ENCODE results near the gene CD22.
"Not testable (repeated sequence)": the region's sequence is repeated elsewhere in the genome, so short reads cannot be mapped to it uniquely, and the experiment has no call there.

CD22 gene

DNA sequence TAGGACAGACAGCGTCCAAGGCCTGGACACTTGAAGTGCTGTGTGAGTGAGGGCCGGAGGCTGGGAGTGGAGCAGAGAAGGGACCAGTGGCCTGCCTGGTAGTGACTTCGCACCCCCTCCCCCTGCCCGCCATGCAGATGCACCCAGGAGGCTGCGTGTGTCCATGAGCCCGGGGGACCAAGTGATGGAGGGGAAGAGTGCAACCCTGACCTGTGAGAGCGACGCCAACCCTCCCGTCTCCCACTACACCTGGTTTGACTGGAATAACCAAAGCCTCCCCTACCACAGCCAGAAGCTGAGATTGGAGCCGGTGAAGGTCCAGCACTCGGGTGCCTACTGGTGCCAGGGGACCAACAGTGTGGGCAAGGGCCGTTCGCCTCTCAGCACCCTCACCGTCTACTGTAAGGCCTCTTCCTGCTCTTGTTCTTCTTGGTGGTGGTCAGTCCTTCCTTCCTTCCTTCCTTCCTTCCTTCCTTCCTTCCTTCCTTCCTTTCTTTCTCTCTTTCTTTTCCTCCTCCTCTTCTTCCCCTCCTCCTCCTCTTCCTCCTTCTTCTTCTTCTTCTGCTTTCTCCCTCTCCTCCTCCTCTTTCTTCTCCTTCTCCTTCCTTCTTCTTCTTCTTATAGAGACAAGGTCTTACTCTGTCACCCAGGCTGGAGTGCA is 12.7 kb downstream of the CD22 start:
- DNase-seq (ENCODE audit: low read depth), result no peak

GRCh38 chr19:35342430-35342829 is 13.4 kb downstream of the CD22 start:
- no peak for DNase-seq (ENCODE audit: low read depth)

- DNase-seq (ENCODE audit: low read depth), result no peak
Observed at GRCh38 chr19:35344511-35345031, 15.6 kb downstream of the CD22 start.

- DNase-seq (ENCODE audit: low read depth), result no peak
Observed at GRCh38 chr19:35345671-35346111, 16.7 kb downstream of the CD22 start.

DNA sequence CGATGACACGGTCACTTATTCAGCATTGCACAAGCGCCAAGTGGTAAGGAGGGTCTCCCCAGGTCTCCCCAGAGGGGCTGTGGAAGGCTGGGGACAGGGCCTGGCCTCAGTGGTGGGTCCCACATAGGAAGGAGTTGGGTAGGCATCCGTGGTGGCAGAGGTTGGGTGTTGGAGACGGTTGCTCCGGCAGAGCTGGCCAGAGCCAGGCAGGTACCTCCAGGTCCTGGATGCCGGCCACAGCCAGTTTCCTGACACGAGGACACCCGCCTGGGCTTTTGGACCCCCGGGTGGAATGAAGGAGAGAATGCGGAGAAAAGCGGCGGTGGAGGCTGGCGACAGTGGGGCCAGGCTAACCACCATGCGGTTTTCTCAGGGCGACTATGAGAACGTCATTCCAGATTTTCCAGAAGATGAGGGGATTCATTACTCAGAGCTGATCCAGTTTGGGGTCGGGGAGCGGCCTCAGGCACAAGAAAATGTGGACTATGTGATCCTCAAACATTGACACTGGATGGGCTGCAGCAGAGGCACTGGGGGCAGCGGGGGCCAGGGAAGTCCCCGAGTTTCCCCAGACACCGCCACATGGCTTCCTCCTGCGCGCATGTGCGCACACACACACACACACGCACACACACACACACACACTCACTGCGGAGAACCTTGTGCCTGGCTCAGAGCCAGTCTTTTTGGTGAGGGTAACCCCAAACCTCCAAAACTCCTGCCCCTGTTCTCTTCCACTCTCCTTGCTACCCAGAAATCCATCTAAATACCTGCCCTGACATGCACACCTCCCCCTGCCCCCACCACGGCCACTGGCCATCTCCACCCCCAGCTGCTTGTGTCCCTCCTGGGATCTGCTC is 17.4 kb downstream of the CD22 start:
- no peak for DNase-seq (ENCODE audit: low read depth)

- DNase-seq (ENCODE audit: low read depth), result no peak
Observed at GRCh38 chr19:35347171-35347929, 18.4 kb downstream of the CD22 start, which contains the start of gene FFAR1. TSS of gene FFAR1 (plus strand) at chr19:35347902. CDS start at chr19:35351552, 3,650 bp downstream.

DNA sequence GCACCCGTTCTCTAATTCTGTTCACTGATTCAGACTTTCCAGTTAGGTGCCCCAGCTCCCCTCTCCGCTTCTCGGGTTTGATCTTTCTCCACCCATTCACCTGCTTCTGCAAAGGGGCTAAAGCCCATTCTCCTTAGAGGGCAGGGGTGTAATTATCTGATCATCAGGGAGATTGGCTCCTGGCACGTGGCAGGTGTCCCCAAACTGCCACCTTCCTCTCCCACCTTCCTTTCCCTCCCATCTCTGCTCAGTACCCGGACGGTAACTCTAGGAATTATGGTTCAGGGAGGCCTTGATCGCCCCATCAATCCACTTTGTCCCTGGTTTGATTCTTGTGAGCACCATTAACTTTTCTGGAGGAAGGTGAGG is 18.9 kb downstream of the CD22 start:
- DNase-seq (ENCODE audit: low read depth), result no peak

DNA sequence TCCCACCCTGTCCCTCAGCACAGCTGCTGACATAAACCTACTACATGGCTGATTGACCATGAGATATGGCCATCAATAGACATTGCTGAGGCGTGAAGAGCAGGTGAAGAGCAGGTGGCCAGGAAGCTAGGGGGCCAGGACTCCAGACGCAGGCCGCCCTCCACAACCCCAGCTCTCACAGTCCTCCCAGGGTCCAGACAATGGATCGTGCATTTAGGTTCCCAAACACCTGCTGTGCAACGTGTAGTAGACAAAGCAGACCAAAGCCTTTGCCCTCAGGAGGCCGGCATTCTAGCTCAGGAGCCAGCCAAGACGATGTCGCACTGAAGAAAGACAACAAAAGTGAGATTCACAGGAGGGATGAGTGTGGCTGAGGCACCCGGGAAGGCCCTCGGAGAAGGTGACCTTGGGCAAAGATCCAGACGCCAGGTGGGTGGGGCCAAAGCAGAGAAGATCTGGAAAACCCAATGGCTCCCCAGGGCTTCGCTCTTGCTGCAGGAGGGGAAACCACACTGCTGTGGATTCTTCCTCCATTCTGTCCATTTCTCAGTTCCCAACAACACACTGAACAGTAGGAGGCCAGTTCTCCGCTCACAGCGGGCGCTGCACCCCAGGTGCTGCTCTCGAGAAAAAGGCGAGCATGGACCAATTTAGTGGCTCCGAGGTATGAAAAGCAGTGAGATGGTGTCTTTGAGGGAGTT is 20.1 kb downstream of the CD22 start:
- no peak for DNase-seq (ENCODE audit: low read depth)

- DNase-seq (ENCODE audit: low read depth), result no peak
Observed at GRCh38 chr19:35349614-35350521, 20.9 kb downstream of the CD22 start.

DNA sequence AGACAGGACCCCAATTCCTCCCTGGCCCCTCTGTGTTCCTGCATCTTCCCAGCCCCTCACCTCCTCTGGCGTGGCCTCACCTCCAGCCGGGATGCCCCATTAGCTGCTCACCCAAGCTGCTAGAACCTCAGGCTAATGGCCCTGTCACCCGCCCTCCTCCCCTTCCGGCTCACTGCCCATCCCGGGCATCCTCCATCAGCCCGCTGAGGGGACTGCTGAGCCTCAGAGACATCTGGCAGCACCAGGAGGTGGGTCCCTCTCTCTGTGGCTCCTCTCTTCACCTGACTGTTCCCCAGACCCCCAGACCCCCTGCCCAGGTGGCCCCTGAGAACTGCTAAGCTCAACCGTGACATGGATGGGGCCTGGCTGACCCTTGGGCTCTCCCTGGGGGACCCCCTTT is 21.6 kb downstream of the CD22 start:
- no peak for DNase-seq (ENCODE audit: low read depth)

- no peak for DNase-seq (ENCODE audit: low read depth)
Observed at GRCh38 chr19:35351411-35352176, 22.6 kb downstream of the CD22 start.

GRCh38 chr19:35352177-35352447 is 23.1 kb downstream of the CD22 start:
- DNase-seq (ENCODE audit: low read depth), result no peak

- DNase-seq (ENCODE audit: low read depth), result peak; percentile 71
Observed at GRCh38 chr19:35352448-35353304, 23.7 kb downstream of the CD22 start.

GRCh38 chr19:35353635-35354034 is 24.6 kb downstream of the CD22 start:
- DNase-seq (ENCODE audit: low read depth), result no peak

DNA sequence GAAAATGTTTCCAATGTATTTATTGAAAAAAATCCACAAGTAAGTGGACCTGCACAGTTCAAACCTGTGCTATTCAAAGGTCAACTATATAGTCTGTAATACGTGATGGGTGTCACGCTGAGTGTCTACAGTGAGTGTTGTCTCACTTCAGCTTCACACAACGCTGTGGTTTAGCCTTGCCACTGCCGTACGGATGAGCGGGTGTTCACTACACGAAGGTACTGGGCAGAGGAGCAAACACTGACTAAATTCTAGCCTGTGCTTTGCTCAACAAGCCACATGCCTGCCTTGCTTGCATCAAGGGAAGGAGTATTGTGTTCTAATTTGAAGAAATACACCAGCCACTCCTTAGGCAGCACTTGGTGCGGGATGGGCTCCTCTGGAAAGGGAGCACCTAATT is 25.9 kb downstream of the CD22 start:
- no peak for DNase-seq (ENCODE audit: low read depth)

DNA sequence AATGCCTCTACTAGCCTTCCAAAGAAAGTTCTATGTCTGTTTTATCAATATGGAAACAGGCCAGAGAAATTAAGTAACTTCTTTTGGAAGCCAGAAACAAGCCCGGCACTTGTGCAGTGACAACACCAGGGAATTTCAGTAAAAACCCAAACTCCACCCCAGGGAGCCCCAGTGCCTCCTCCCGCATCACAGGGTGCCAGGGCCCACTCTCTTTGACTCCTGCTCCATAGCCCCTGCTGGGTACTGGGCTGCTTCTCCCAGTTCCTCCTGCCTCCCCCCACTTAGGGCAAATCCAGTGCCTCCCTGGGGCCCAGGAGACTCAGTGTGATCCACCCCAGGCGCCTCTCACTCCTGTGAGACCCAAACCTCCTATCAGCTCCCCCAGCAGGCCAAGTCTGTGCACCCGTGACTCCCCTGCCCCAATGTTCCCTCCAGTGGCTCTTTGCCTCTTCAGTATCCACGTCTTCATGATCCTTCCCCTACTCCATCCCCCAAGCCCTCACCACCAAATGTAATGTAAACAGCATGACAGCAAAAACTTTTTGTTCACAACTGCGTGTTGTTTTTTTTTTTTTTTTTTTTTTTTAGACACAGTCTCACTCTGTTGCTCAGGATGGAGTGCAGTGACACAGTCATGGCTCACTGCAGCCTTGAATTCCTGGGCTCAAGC is 26.9 kb downstream of the CD22 start:
- no peak for DNase-seq (ENCODE audit: low read depth)

DNA sequence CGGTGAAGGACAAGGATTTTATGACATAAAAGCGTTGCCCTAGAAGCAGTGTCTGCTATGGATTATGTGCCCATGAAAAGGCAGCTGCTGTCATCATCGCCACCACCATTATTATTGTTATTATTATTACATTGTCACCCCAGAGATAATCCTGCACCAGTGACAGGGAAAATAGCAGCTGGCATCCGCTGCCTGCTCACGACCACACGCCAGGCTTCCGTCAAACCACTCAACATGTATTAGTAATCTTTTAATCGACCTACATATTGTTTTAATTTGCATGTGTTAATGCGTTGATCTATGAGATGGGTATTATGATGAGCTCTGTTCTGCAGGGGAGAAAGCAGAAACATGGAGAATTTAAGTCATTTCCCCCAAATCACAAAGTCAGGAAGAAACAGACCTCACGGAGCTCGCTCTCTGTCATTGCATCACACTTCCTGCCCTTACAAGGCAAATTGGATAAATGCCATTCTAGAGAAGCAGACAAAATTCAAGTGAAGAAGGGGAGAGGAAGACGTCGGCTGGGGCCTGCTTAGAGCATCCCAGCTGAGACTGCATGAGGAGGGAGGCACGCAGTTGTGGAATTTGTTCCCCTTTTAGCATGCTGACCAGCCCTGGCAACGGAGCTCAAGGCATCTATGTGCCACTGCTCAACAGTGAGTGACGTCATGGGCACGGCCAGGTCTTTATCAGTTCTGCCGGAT is 29.0 kb downstream of the CD22 start, which contains the start of gene FFAR3:
Gene FFAR3 (plus strand): TSS at position 594 of the 707 bp plus-strand sequence. CDS start 431 bp downstream, outside the sequence.
- peak; percentile 41 for DNase-seq (ENCODE audit: low read depth)

DNA sequence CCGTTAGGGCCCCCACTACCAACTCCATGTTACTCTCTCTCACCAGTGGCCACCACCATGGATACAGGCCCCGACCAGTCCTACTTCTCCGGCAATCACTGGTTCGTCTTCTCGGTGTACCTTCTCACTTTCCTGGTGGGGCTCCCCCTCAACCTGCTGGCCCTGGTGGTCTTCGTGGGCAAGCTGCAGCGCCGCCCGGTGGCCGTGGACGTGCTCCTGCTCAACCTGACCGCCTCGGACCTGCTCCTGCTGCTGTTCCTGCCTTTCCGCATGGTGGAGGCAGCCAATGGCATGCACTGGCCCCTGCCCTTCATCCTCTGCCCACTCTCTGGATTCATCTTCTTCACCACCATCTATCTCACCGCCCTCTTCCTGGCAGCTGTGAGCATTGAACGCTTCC is 29.8 kb downstream of the CD22 start:
- DNase-seq (ENCODE audit: low read depth), result not testable (repeated sequence)
